ENCODE results near the gene DGCR2. TPM values are rescaled to one million over a fixed set of nuclear protein-coding genes. Genes with fewer than 3 reads are reported as not detected.

DGCR2 gene
- total RNA-seq, 2 donors from 2014 or later, result 9.5 to 23.6 TPM

DNA sequence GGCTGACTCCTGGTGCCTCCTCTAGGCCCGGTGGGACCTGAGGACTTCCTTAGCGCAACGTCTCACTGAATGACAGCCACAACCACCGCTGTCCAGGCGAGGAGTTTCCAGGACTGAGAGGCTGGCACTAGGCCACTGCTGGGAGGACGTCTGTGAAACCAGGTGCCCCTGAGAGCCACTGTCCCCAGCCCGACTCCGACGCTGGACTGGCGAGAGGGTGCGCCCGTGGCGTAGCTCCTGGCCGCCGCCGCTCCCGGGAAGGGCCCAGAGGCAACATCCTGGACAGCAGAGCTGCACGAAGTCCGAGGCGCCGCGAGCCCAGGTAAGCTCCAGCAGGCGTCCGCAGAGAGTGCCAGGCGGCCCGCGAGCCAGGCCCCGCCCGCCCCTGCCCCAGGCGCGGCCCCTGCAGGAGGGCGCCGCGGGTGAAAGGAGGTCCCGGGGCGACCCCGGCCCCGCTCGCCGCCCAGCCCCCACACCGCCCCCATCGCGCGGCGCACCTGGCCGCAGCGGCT, 525 bp downstream of the DGCR2 start:
- Mint-ChIP-seq H3K9me3 (no peaks in the 10 kb centered on the region), H3K27ac (peak overlapping the region; percentile 79 to 83), H3K36me3 (no peaks in the 10 kb centered on the region)
- ATAC-seq, result peak; percentile 23 to 27
- peak; percentile 37 to 65 for DNase-seq (ENCODE audit: low spot score in 2 of 2)

DNA sequence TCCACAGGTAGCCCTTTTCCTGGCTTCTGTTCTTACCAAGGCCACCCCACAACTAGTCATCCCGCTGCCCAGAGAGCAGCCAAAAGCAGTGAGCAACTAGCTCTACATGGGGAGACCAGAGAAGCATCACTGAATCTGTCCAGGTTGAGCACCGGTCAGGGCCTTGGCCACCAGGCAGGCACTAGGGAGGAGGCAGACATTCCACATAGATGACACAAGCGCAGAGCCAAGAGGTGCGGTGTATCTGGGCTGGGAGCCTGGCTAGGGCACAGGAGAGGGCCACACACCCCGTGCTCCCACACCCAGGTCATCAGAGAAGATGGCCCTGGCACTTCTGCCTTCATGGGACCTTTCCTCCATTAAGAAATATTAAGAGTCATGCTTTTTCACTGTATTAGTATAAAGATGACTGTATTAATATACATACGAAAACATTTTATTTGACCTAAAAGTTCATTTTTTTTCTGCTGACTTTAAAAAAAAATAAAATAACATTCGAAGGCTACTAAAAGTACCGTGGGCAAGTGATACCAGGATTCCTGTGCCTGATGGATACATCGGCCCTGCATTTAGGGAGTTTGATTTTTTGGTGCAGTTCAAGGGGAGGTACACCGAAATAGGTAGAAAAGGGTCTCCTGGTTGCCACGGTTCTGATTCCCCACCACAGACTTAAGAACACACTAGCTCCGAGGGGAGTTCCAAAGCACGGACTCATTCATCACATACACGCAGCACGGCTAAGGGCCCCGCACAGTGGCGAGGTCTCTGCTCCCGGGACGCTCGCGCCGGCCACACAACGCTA, 1.2 kb downstream of the DGCR2 start:
- ATAC-seq (peak in 1 of 2 donors; percentile 4), DNase-seq (ENCODE audit: low spot score in 2 of 2) (no peak)
- H3K36me3 Mint-ChIP-seq, result no peaks in the 10 kb centered on the region
- H3K27ac Mint-ChIP-seq, result peak overlapping the region; percentile 79 to 83
- no peaks in the 10 kb centered on the region for H3K9me3 Mint-ChIP-seq

DNA sequence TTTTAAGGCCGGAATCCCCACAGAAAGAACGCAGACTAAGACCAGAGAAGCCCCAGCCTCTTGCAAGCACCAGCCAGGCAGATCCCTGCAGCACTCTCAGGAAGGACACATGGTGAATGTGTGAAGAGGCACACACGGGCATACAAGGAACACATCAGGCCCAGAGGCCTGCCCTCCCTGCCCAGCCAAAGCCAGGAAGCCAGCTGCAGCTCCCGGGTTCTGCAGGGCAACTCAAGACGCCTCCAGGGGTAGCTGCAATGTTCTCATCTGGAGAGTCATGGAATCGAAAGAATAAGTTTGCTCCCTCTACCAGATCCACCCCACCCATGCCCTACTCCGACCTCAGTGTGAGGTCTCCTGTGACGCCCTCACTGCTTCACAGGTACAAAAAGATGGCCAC, 2.3 kb downstream of the DGCR2 start:
- Mint-ChIP-seq H3K9me3 (no peaks in the 10 kb centered on the region), H3K36me3 (no peaks in the 10 kb centered on the region), H3K27ac (peak overlapping the region in 1 of 2 donors; percentile 70)
- DNase-seq (ENCODE audit: low spot score in 2 of 2) (no peak), ATAC-seq (no peak)

DNA sequence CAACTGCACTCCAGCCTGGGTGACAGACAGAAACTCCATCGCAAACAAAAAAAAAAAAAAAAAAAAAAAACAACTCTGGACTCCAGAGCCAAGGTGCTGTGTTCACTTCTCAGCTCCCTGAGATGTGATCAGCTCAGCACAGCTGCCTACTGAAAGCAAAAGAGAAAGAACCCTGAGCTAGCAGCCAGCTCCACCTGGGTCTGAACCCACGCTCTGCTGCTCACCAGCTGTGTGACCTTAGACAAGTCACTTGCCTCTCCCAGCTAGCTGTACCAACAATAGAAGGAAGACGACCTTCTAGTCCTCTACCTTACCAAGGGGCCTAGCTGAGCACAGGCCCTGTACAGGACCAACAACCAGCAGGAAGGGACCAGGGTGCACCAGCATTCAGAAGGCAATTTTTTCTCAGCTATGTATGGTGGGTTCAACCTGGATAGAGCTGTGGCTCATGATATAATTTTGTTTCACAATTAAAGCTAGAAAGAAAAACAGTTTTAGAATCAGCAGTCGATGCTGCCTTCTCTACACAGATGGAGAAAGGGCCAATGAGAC, 3.8 kb downstream of the DGCR2 start:
- DNase-seq (ENCODE audit: low spot score in 2 of 2), result no peak
- H3K36me3 Mint-ChIP-seq, result no peaks in the 10 kb centered on the region
- ATAC-seq, result no peak
- H3K9me3 Mint-ChIP-seq, result no peaks in the 10 kb centered on the region
- H3K27ac Mint-ChIP-seq, result no peak overlapping the region

- no peaks in the 10 kb centered on the region for H3K9me3 Mint-ChIP-seq
- no peaks in the 10 kb centered on the region for H3K36me3 Mint-ChIP-seq
- H3K27ac Mint-ChIP-seq, result no peak overlapping the region
- no peak for ATAC-seq
- no peak for DNase-seq (ENCODE audit: low spot score in 2 of 2)
These were observed 5.1 kb downstream of the DGCR2 start for GRCh38 chr22:19117111-19117512.

DNA sequence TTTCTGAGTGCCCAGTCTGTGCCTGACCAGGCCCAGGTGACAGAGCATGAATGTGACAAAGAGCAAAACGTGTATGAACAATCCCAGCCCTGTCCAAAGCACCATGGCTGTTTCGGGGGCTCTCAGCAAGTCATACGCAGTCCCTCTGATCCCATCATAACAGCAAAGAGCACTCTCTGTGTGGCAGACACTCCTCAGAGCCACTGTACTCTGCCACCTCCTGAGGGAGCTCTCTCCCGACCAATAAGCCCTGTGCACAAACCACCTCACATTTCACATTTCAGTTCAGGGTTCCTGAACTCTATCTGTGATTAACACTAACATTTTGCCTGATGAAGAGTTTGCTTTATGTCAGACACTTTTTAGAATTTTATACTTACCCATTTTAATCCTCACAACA, 6.6 kb downstream of the DGCR2 start:
- H3K36me3 Mint-ChIP-seq, result no peaks in the 10 kb centered on the region
- ATAC-seq (peak in 1 of 2 donors; percentile 50), DNase-seq (ENCODE audit: low spot score in 2 of 2) (no peak)
- peak overlapping the region in 1 of 2 donors; percentile 45 for H3K27ac Mint-ChIP-seq
- no peaks in the 10 kb centered on the region for H3K9me3 Mint-ChIP-seq

GRCh38 chr22:19114984-19115552, 7.1 kb downstream of the DGCR2 start:
- Mint-ChIP-seq H3K9me3 (no peaks in the 10 kb centered on the region), H3K36me3 (no peaks in the 10 kb centered on the region), H3K27ac (peak overlapping the region in 1 of 2 donors; percentile 45)
- no peak for ATAC-seq
- no peak for DNase-seq (ENCODE audit: low spot score in 2 of 2)

GRCh38 chr22:19113429-19113828, 8.8 kb downstream of the DGCR2 start:
- ATAC-seq (no peak), DNase-seq (ENCODE audit: low spot score in 2 of 2) (no peak)
- no peak overlapping the region for H3K27ac Mint-ChIP-seq
- no peaks in the 10 kb centered on the region for H3K36me3 Mint-ChIP-seq
- no peaks in the 10 kb centered on the region for H3K9me3 Mint-ChIP-seq

GRCh38 chr22:19111584-19111983, 10.6 kb downstream of the DGCR2 start:
- Mint-ChIP-seq H3K36me3 (no peaks in the 10 kb centered on the region), H3K9me3 (no peaks in the 10 kb centered on the region), H3K27ac (no peak overlapping the region)
- no peak for DNase-seq (ENCODE audit: low spot score in 2 of 2)
- ATAC-seq, result no peak

DNA sequence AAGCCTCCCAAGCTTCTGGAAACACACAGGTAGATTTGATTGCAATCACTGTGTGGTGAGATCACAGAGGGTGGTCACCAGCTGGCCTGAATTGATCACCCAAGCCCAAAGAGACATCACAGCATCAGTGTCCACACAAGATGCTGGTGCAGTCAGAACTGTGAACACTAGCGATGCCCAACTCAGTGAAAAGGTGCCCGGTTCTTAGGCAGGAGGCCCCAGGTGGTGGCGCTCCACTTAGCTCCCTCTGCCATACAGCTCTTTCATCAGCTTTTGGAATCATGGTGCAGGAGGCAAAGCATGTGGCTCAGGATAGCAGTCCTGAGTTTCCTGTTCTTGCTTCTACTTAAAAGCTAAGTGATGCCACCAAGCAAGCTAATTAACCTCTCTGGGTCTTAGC, 11.1 kb downstream of the DGCR2 start:
- no peak for ATAC-seq

GRCh38 chr22:19110646-19111045, 11.6 kb downstream of the DGCR2 start:
- Mint-ChIP-seq H3K36me3 (no peaks in the 10 kb centered on the region), H3K9me3 (no peaks in the 10 kb centered on the region), H3K27ac (no peak overlapping the region)
- DNase-seq (ENCODE audit: low spot score in 2 of 2), result no peak
- ATAC-seq, result no peak

More for the DNA sequence above, 11.1 kb downstream of the DGCR2 start:
- Mint-ChIP-seq H3K27ac (no peak overlapping the region), H3K9me3 (no peaks in the 10 kb centered on the region), H3K36me3 (no peaks in the 10 kb centered on the region)
- no peak for DNase-seq (ENCODE audit: low spot score in 2 of 2)

DNA sequence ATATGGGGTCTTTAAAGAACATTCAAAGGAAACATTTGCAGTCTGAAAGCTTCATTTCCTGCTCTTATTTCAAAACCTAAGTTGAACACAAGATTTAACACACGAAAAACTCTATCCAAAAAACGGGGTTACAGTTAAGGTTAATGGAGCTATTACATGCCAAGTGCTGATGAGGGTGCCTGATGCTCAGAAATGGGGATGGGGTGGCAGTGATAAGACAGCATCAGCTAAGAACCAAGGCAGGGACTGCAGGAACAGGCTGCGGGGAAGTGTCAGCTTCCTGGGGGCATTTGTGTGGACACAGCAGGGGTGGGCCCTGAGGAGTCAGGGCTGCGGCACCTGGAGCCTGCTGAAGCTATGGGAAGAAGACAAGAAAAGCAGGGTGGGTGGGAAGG, 12.2 kb downstream of the DGCR2 start:
- DNase-seq (ENCODE audit: low spot score in 2 of 2) (no peak), ATAC-seq (no peak)
- no peaks in the 10 kb centered on the region for H3K36me3 Mint-ChIP-seq
- H3K9me3 Mint-ChIP-seq, result no peaks in the 10 kb centered on the region
- H3K27ac Mint-ChIP-seq, result peak overlapping the region; percentile 67 to 68

DNA sequence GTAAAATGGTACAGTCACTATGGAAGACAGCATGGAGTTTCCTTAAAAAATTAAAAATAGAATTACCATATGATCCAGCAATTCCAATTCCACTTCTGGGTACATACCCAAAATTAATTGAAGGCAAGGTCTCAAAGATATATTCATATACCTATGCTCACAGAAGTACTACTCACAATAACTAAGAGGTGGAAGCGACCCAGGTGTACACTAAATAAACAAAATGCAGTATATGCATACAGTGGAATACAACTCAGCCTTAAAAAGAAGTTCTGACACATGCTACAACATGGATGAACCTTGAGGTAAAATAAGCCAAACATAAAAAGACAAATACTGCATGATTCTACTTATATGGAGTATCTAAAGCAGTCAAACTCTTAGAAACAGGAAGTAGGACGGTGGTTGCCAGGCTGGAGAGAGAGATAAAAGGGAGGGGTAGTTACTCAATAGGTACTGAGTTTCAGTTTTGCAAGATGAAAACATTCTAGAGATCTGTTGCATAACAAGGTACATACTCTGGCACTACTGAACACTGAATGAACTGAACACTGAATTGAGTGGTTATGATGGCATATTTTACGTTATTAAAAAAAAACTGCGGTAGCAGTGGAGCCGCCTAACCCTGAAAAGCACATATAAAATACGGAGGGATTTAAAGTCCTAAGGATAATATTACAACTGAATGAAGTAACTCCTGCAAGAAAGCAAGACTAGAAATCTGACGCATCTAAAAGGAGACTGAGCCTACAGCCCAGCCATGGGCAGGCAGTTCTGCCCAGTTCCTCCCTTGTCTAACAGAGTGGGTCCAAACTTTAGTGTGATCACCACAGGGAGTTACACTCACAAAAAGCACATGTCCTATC, 12.8 kb downstream of the DGCR2 start:
- H3K9me3 Mint-ChIP-seq, result no peaks in the 10 kb centered on the region
- ATAC-seq (peak; percentile 93 to 95), DNase-seq (ENCODE audit: low spot score in 2 of 2) (no peak)
- H3K36me3 Mint-ChIP-seq, result no peaks in the 10 kb centered on the region
- H3K27ac Mint-ChIP-seq, result peak overlapping the region; percentile 67 to 68

- H3K36me3 Mint-ChIP-seq, result no peaks in the 10 kb centered on the region
- DNase-seq (ENCODE audit: low spot score in 2 of 2), result no peak
These were observed 13.4 kb downstream of the DGCR2 start for GRCh38 chr22:19108807-19109197.

DNA sequence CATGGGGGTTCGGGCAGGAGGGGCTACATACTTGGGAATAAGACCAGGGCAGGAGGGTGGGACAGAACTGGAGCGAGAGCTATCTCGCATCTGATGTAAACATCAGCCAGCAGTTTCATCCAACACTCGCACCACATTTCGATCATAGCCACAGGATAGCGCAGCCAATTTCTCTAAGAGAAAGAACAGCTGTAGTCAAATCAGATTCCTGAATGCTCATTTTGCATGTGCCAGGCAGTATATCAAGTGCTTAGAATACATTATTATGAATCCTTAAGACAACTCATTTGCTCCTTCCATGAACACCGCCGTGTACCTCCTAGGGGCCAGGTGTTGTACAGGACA, 14.5 kb downstream of the DGCR2 start:
- ATAC-seq (no peak), DNase-seq (ENCODE audit: low spot score in 2 of 2) (no peak)
- no peaks in the 10 kb centered on the region for H3K9me3 Mint-ChIP-seq
- no peaks in the 10 kb centered on the region for H3K36me3 Mint-ChIP-seq
- peak overlapping the region; percentile 15 to 86 for H3K27ac Mint-ChIP-seq

More at GRCh38 chr22:19108807-19109197, 13.4 kb downstream of the DGCR2 start:
- no peaks in the 10 kb centered on the region for H3K9me3 Mint-ChIP-seq
- peak overlapping the region in 1 of 2 donors; percentile 68 for H3K27ac Mint-ChIP-seq
- ATAC-seq, result no peak

DNA sequence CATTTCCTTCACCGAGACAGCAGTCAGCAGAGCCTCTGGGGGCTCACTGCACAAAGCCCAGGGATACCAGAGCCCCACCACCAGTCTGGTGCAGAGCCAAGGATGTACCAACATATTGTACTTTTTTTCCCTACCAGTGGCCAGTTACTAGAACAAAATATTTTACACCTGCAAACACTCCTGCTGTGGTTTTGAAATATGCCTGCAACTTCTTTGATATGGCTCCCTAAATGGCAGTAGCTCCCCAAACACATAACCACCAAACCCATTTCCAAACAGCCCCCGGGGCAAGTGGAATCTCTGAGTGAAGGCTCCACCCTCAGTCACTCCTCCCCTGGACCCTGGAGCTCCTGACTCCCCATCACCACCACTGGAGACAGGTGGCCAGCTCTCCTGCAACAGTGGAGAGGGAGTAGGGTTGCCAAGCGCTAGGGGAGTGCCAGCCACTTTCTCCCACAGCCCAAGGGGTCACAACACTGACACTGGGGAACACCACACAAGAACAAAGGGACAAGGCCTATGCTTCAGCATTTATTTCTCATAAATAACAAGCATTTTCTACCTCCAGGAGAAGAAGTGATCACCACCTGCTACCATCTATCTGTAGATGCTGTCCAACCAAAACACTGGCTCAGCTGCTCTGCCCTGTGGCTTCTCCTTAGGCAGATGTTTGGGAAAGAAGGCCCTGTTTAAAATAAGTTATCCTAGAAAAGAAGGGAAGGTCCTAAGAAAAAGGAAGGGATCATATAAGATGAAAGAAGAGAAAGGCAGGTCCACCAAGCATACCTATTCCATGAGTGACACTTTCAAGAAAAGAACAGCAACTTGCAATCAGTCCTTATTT, 15.1 kb downstream of the DGCR2 start:
- DNase-seq (ENCODE audit: low spot score in 2 of 2) (no peak), ATAC-seq (no peak)
- no peaks in the 10 kb centered on the region for H3K36me3 Mint-ChIP-seq
- H3K9me3 Mint-ChIP-seq, result no peaks in the 10 kb centered on the region
- H3K27ac Mint-ChIP-seq, result peak overlapping the region; percentile 15 to 70
